ENCODE data around the gene MDC1.
A peak's percentile ranks its signal among the peaks of the same experiment; 100 is the strongest.
"Not testable (repeated sequence)": the region's sequence is repeated elsewhere in the genome, so short reads cannot be mapped to it uniquely, and the experiment has no call there.

The MDC1 gene

DNA sequence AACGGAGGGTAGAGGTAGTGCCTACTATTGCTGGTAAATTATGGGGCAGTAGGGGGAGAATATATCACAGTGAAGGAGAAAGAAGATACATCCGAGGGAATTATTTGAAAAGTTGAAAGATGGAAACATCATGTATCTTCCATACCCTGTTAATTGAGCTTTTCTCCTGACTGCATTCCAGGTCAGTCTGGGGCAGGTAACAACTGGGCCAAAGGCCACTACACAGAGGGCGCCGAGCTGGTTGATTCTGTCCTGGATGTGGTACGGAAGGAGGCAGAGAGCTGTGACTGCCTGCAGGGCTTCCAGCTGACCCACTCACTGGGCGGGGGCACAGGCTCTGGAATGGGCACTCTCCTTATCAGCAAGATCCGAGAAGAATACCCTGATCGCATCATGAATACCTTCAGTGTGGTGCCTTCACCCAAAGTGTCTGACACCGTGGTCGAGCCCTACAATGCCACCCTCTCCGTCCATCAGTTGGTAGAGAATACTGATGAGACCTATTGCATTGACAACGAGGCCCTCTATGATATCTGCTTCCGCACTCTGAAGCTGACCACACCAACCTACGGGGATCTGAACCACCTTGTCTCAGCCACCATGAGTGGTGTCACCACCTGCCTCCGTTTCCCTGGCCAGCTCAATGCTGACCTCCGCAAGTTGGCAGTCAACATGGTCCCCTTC, 6.2 kb upstream of the MDC1 start:
- DNase-seq = not testable (repeated sequence)

DNA sequence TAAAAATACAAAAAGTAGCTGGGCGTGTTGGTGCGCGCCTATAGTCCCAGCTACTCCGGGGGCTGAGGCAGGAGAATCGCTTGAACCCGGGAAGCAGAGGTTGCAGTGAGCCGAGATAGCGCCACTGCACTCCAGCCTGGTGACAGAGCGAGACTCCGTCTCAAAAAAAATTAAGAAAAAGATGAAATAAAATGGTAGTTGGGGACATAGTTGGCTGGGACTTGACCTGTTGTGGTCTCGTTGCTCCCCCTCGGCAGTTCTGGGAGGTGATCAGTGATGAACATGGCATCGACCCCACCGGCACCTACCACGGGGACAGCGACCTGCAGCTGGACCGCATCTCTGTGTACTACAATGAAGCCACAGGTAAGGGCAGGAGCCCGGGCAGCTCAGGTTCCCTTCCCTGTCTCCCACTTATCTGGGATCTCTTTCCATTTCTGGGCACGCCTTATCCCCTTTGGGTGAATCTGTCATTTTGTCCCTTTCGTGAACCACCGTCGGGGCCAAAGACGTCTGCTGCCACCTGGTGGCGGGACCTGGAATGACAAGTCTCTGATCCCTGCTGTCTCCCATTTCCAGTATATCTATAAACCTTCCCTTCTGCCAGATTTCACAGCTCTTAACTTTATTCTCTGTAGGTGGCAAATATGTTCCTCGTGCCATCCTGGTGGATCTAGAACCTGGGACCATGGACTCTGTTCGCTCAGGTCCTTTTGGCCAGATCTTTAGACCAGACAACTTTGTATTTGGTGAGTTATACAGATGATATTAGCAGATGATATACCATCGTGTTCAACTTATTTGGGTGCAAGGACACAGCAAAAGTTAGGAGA, 5.4 kb upstream of the MDC1 start:
- DNase-seq = peak; percentile 96

GRCh38 chr6:30722025-30722279, 4.9 kb upstream of the MDC1 start:
- DNase-seq = not testable (repeated sequence)

DNA sequence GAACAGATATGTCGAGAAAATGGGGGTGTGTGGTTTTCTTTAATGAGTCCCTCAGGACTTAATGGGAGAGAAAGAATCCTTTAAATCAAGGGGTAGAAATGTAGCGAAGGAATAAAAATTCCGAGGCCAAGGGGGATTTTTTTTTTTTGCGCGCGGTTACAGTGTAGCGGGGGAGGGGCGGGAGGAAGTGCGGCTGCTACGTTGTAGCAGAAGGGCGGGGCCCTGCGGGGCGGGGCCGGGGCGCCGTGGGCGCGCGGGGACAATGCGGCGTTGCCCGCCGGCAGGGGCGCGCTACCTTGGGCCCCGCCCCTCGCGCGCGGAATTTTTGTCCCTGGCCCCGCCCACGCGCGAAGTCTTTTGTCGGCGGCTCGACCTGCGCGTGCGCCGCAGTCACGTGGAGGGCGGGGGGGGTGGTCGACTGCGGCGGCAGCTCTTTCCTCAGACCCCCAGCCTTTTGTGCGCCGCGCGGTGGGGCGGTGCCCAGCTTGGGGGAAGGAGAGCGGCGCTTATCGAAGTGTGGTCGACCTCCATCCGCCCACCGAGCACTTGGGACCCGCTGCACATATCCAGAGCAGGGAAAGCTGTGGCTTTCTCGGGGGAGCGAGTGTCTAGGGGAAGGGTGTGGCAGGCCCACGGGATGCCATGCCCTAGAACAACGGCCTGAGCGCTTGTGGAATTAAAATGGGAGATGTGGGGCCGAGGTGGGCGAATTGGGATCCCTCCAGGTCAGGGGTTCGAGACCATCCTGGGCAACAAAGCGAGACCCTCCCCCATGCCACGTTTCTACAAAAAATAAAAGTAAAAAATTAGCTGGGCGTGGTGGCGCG, 4.3 kb upstream of the MDC1 start:
- peak; percentile 98 for DNase-seq

DNA sequence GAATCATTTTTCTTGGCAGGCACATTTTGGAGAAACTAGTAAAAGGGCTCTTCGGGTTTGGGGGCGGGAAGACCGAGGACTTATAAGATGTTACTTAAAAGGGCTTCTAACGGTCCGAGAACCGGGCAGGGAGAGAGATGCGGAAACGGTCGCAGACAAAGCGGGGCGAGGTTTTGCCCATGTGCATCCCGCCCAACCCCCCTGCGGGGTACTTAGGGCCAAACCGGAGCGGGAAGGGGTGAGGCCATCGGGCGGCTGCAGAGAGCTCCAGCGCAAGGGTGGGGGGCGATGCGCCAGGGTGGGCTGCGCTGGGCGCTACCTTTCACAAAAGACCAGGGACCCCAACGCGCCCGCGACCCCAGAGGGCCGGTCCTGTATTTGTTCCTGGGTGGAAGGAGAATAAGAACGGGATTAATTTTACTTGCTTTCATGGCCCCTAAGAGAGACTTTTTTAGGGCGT, 3.7 kb upstream of the MDC1 start:
- DNase-seq = peak; percentile 88

DNA sequence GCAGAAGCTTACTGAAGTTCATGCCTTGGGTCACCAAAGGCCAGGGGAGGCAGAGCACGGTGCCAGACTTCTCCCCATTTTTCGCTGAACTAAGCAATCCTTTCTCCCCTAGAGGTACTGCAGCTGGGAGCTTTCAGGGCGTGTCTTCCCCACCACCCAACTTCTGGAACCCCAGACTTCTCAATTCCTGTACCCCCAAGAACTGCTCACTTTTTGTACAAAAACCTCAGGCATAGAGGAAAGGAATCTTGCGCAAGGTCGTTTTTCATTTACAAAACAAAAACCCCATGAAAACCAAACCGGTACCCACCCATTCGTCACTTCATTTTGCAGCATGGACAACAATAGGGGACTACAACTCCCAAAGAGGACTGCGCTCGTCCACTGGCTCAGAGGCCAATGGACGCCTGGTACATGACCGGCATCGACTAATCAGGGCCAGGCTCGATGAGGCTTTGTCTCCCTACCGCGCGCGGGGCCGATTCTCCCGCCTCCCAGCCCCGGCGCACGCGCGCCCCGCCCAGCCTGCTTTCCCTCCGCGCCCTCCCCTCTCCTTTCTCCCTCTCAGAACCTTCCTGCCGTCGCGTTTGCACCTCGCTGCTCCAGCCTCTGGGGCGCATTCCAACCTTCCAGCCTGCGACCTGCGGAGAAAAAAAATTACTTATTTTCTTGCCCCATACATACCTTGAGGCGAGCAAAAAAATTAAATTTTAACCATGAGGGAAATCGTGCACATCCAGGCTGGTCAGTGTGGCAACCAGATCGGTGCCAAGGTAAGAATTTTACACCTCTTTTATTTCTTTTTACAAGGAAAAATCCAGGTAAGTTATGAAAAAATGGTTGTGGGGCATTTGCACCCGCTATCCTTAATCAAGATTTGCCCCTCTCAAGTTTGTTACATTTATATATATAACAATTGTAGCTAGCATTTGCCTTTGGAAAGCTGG, 3.0 kb upstream of the MDC1 start, which contains the start of gene TUBB:
Gene TUBB, plus strand, starts transcription at position 562 of the 947 bp plus-strand sequence. Its CDS starts 155 bp downstream, at position 717.
- peak; percentile 98 for DNase-seq

- no peak for DNase-seq
These were observed 2.3 kb upstream of the MDC1 start for GRCh38 chr6:30719356-30719755.

- not testable (repeated sequence) for DNase-seq
These were observed 1.0 kb upstream of the MDC1 start for GRCh38 chr6:30717845-30718720.

- DNase-seq = no peak
These were observed 277 bp downstream of the MDC1 start for GRCh38 chr6:30716879-30717128.

GRCh38 chr6:30714263-30714662, 2.8 kb downstream of the MDC1 start:
- no peak for DNase-seq

- DNase-seq = no peak
These were observed 4.6 kb downstream of the MDC1 start for GRCh38 chr6:30712441-30712945.

DNA sequence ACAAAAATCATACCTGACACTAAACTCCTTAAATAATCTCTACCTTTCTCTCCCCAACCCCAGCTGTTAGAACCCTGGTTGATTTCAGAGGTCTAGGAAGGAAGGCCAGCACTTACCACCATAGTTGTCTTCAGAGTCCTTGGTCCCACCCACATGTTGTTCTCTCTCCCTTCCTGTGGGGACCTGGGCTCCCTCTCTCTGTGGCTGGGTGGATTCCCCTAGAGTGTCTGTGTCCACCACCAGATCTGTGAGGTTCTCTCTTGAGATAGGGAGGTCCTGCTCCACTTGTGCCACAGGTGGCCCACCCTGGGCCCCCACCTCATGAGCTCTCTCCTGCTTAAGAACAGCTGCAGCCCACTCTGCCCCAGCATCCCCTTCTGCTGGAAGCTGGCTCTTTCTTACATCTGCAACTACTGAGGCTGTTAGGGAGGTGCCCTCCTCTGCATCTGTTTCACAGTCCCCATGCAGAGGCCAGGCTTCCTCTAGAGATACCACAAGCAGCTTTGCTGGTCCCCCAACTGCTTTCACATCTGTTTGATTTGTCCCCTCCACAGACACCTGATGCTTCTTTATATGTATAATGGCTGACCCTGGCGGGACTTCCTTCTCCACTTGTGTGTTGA, 5.2 kb downstream of the MDC1 start:
- DNase-seq = no peak

DNA sequence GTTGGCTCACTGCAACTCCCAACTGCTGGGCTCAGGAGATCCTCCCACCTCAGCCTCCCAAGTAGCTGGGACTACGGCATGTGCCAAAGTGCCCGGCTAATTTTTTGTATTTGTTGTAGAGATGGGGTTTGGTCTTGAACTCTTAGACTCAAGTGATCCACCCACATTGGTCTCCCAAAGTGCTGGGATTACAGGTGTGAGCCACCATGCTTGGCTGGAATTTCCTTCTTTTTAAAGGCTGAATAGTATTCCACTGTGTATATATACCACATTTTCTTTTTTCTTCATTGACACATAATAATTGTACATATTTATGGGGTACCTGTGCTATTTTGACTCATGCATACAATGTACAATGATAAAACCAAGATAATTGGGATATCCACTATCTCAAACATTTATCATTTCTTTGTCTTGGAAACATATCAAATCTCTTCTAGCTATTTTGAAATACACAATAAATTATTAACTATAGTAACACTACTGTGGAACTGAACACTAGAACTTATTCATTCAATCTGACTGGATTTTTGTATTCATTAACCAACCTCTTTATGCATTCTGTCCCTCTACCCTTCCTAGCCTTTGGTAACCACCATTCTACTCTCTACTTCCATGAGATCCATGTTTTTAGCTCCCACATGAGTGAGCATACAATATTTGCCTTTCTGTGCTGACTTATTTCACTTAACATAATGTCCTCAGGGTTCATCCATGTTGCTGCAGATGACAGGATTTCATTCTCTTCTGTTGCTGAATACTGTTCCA, 7.8 kb downstream of the MDC1 start:
- peak; percentile 8 for DNase-seq

- no peak for DNase-seq
These were observed 9.7 kb downstream of the MDC1 start for GRCh38 chr6:30707281-30707850.

DNA sequence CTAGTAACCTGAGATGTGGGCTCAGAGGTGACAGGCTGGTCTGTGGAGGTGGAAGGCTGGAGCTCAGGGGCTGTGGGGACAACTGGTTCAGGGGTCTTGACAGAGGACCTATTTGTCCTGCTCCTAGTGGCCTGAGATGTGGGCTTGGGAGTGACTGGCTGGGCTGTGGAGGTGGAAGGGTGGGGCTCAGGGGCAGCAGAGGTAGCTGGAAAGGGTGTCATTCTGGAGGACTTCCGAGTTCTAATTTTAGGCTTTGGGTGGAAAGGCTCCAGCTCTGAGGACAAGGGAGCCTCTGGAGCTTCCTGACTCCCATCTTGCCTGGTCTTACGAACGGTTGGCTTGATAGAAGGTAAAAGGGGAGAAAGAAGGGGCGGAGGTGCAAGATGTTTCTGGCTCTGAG, 11.5 kb downstream of the MDC1 start:
- DNase-seq = peak; percentile 38

GRCh38 chr6:30703821-30704220, 13.3 kb downstream of the MDC1 start:
- peak; percentile 37 for DNase-seq

DNA sequence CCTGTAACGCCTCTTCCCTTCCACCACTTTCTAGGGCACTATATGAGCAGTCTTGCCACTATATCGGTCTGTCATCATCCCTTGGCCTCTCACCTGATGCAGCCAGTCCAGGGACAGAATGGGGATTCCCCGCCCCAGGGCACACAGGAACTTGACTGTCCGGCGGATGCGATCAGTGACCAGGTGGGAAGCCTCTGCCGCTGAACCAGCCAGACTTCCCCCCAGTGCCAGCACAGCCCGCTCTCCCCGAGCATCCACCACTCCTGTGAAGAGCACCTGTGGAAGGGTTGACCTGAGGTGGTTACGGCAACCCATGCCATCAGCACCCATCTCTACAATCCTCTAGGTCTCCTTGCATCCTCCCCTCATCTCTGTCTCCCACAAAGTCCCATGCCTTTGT, 14.1 kb downstream of the MDC1 start:
- DNase-seq = no peak

DNA sequence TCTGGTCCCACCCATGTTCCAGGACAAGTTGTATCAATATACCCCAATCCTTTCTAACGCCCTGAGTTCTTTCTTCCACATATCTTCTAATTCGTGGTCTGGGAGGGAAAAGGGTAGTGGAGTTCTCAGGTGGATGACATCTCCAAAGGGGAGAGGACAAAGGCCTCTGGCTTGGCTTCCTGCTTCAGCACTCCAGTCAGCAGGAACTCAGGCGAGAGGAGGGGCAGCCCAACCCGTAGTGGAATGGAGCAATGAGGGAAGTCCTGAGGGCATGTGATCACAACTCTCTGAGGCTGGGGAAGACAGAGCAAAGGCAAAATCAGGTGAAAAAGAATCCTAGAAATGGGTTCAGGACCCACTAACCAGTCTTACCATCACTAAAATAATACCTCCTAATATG, 16.7 kb downstream of the MDC1 start:
- DNase-seq = no peak

- no peak for DNase-seq
These were observed 20.6 kb downstream of the MDC1 start for GRCh38 chr6:30696432-30696831.
